Fibroblast of villous mesenchyme (primary cell): ENCODE results near the gene FOSB. TPM values are rescaled to one million over a fixed set of nuclear protein-coding genes. Genes with fewer than 3 reads are reported as not detected.

Experiments
- DNase-seq: peaks from one replicate; pipeline ENCODE4 v3.0.0-alpha.2; 2010; ENCODE audit warnings: low read depth
- H3K4me3 ChIP-seq: 2 replicates; pipeline ENCODE4 v1.5.1; 2011; ENCODE audit warnings: low read depth, mild to moderate bottlenecking, low read length
- total RNA-seq: library from RNA; depleted of rRNA; stranded (reverse); fragments of >200 nt; gene quantifications from 2 replicates; pipeline ENCODE4 v1.2.3, GENCODE V29; 2012
- TF ChIP-seq, protein P1 (sequence below): IDR thresholded peaks from 2 replicates; pipeline ENCODE4 v1.5.1; 2012; ENCODE audit warnings: low read depth, mild to moderate bottlenecking, low read length; ENCODE audit not compliant: insufficient read depth

The FOSB gene
- total RNA-seq, 1 donor, result 13.0 TPM

DNA sequence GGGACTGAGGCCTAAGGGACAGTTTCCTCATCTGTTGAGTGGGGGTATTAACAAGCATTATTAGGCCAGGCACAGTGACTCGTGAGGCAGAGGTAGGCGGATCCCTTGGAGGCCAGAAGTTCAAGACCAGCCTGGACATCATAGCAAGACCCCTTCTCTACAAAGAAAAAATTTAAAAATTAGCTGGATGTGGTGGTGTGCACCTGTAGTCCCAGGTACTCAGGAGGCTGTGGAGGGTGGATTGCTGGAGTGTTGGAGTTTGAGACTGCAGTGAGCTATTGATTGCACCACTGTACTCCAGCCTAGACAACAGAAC, 11.3 kb upstream of the FOSB start:
- no peak for DNase-seq
- H3K4me3 ChIP-seq, result no peak overlapping the region
- TF ChIP-seq, protein P1, sequence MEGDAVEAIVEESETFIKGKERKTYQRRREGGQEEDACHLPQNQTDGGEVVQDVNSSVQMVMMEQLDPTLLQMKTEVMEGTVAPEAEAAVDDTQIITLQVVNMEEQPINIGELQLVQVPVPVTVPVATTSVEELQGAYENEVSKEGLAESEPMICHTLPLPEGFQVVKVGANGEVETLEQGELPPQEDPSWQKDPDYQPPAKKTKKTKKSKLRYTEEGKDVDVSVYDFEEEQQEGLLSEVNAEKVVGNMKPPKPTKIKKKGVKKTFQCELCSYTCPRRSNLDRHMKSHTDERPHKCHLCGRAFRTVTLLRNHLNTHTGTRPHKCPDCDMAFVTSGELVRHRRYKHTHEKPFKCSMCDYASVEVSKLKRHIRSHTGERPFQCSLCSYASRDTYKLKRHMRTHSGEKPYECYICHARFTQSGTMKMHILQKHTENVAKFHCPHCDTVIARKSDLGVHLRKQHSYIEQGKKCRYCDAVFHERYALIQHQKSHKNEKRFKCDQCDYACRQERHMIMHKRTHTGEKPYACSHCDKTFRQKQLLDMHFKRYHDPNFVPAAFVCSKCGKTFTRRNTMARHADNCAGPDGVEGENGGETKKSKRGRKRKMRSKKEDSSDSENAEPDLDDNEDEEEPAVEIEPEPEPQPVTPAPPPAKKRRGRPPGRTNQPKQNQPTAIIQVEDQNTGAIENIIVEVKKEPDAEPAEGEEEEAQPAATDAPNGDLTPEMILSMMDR, result no peak

DNA sequence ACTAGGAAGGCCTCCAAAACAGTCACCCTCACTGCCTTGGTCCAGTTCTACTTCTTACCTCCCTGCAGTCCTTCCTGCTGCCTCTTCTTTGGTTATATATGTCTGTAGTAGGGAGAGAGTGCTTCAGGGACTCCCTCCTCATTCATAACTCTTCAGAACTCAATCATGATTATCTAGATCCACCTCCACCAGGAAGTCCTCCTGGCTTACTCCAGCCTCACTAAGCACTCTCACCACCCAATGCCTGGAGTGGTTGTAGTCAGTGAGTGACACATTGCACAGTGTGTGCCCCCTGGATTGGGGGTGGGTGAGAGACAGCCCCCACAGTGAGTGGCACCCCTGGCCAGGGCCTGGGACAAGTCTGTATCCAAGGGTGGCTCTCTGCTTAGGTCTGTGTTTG, 10.0 kb upstream of the FOSB start:
- TF ChIP-seq, protein P1, result no peak
- DNase-seq, result no peak
- H3K4me3 ChIP-seq, result no peak overlapping the region

DNA sequence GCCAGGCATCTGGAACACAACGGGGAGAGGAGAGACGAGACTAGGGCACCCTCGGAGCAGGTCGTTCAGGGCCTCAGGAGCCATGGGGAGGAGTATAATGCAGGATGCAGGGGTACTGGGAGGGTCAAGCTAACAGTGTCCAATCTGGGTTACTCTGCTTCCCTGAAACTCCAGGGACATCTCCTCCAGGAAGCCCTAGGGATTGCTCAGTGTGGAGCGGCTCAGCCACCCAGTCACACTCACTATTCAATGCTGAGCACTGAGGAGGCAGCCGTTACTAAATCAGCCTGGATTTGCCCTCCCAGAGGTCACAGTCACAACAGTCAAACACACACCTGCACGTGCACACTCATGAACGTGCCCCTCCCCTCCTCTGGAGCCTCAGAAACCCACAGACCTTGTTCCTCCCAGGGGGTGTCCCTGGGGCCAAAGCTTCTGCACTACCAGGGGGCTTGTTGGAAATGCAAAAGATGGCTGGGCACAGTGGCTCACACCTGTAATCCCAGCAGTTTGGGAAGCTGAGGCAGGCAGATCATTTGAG, 6.9 kb upstream of the FOSB start:
- no peak for DNase-seq
- no peak overlapping the region for H3K4me3 ChIP-seq
- TF ChIP-seq, protein P1, result no peak

DNA sequence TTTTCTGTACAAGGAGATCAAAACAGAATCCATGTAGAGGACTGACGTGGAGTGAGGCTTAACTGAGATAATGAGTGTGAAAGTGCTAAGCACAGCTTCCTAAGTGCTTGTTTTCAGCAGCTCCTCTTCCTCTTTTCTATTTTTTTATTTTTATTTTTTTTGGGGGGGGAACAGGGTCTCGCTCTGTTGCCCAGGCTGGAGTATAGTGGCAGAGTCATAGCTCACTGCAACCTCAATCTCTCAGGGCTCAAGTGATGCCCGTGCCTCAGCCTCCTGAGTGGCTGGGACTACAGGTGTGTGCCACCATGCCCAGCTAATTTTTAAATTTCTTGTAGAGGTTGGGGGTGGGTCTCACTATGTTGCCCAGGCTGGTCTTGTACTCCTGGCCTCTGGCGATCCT, 5.6 kb upstream of the FOSB start:
- no peak overlapping the region for H3K4me3 ChIP-seq
- DNase-seq, result no peak
- TF ChIP-seq, protein P1, result no peak

DNA sequence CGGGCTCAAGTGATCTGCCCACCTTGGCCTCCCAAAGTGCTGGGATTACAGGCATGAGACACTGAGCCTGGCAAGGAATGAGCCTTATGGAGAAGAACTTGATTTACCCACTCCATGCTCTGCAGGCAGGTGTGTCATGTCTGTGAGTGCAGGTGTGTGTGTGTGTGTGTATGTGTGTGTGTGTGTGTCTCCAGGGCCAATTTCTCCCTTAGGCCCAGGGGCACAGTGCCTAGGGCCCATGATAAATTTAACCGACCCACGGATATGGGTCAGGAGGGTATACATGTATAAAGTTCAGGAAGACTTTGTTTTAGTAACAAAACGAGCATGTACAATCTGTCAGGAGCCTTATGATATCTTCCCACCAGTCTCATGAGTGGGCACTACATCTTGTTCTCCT, 4.6 kb upstream of the FOSB start:
- TF ChIP-seq, protein P1, result no peak
- H3K4me3 ChIP-seq, result no peak overlapping the region

DNA sequence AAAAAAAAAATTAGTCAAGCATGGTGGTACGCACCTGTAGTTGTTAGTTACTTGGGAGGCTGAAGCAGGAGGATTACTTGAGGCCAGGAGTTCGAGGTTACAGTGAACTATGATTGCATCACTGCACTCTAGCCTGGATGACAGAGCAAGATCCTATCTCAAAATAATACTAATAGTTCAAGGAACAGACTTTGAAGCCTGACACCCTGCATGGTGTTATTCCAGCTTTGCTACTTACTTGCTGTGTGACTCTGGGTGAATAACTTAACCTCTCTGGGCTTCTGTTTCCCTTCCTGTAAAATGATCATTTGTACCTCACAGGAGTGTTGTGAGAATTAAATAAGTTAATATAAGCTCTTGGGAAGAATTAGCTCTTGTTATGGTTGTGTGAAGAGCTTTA, 3.5 kb upstream of the FOSB start:
- TF ChIP-seq, protein P1, result no peak
- no peak for DNase-seq
- no peak overlapping the region for H3K4me3 ChIP-seq

More for the DNA sequence above, 4.6 kb upstream of the FOSB start:
- DNase-seq, result no peak

DNA sequence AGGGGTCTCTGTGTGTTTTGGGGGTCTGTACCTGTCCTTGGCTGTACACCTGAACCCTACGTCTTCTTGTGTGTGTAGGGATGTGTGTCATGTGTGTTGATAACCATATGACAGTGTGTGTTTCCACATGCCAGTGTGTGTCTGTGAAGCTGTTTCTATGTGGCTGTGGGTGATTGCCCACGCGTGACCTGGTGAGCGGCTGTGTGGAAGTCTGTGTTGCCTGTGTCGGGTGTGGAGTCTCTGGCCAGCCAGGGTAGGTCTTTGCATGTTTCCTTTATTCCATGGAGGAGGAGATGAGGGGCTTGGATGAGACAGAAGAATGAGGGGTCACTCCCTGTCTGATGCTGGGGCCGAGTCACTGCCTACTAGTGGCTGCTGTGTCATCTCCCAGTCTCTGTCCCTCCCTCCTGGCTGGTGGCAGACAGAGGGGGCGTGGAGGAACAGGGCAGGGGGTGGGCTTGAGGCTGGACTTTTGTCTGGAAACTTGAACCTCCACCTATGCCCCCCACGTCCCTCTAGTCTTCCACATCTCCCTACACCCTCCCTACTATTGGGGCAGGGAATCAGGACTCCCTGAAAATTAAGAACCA, 2.8 kb upstream of the FOSB start:
- no peak overlapping the region for H3K4me3 ChIP-seq
- no peak for DNase-seq
- TF ChIP-seq, protein P1, result no peak
